Ovary (tissue), 9 donors: ENCODE measurements around the gene TAF12. TPM values are rescaled to one million over a fixed set of nuclear protein-coding genes. Genes with fewer than 3 reads are reported as not detected.

ENCODE experiments used
- DNase-seq, 5 donors: peaks; one replicate each; pipeline ENCODE4 v3.0.0-alpha.2; 2019 to 2020
- H3K27ac ChIP-seq, 2 donors: fragments of 200-600 bp; one replicate each; pipeline versions ENCODE4 v1.5.1 to v1.8.0; 2019 to 2022
- H3K27me3 ChIP-seq: fragments of 200-600 bp; one replicate; pipeline ENCODE4 v1.8.0; 2022
- H3K36me3 ChIP-seq: fragments of 200-600 bp; sonication (generic); one replicate; pipeline ENCODE4 v1.5.1; 2019
- H3K4me1 ChIP-seq: one replicate; pipeline ENCODE4 v1.8.1; 2013; ENCODE audit warnings: mild to moderate bottlenecking, moderate library complexity; ENCODE audit not compliant: insufficient read depth
- H3K4me3 ChIP-seq: fragments of 200-600 bp; sonication (generic); one replicate; pipeline ENCODE4 v1.5.1; 2017
- H3K9me3 ChIP-seq, 2 donors: fragments of 200-600 bp in 1 of 2; sonication (generic) in 1 of 2; one replicate each; pipeline versions ENCODE4 v1.5.1 to v1.8.1; 2013 to 2019; ENCODE audit warnings: mild to moderate bottlenecking in 1 of 2, moderate library complexity in 1 of 2
- CTCF ChIP-seq, 3 donors: fragments of 450-650 bp in 2 of 3; fragments of 200-600 bp in 1 of 3; IDR thresholded peaks; one replicate each; pipeline versions ENCODE4 v1.5.1 to v1.8.0; 2016 to 2022; ENCODE audit warnings: antibody characterized with exemption in 3 of 3, mild to moderate bottlenecking in 1 of 3
- EP300 ChIP-seq: sonication (generic); formaldehyde crosslinking; IDR thresholded peaks from one replicate; pipeline ENCODE4 v1.6.1; 2017; ENCODE audit warnings: antibody characterized with exemption
- POLR2A ChIP-seq: fragments of 450-650 bp; IDR thresholded peaks from one replicate; pipeline ENCODE4 v1.6.1; 2017; ENCODE audit warnings: antibody characterized with exemption, mild to moderate bottlenecking, moderate library complexity
- WGBS, 3 donors: extraction: QIAGEN DNeasy Blood & Tissue Kit in 1 of 3; methylation state at CpG; one replicate each; pipeline versions ENCODE4 v1.1.5 to v1.1.7; 2013 to 2017; 5-methylcytosine and 5-hydroxymethylcytosine counted together
- intact Hi-C, 4 donors: fragments of 100-400 bp; cut with DNase I; formaldehyde crosslinking; loops; one replicate each; pipeline versions ENCODE4 v1.11.0 to v1.15.1; 2022 to 2023
- polyA plus RNA-seq, 2 donors: library from polyadenylated mRNA; stranded (reverse); fragments of 200-250 nt in 1 of 2; fragments of 350-450 nt in 1 of 2; fragmentation: Illumina TruSeq in 1 of 2; extraction: RNeasy Lipid Tissue Mini Kit (QIAGEN cat#74804) in 1 of 2; gene quantifications; one replicate each; pipeline ENCODE4 v1.2.3, GENCODE V29; 2013 to 2014
- total RNA-seq, 7 donors: library from RNA; depleted of rRNA in 2 of 7; stranded (reverse); fragments of >200 nt in 2 of 7; fragmentation: NEBNext Ultra II Directional in 3 of 7; extraction: Animal tissue kit (Norgen Biotek cat#: 25700) in 3 of 7; gene quantifications; one replicate each; pipeline versions ENCODE4 v1.1.0 to v1.2.4, GENCODE V29; 2016 to 2023
- donor health status: DM: no; HTN: no; CAD: no; lungs with moderate emphysema.
- donor health status: DM: no; HTN: no; CAD: no.
- donor health status: Bipolar disorder and iron deficiency.
- donor health status: DM: yes; HTN: yes; CAD: no.
- donor health status: DM: no; HTN: no; CAD: no.
- donor health status: DM: yes; HTN: yes; CAD: no.

TAF12 gene
- total and polyA plus RNA-seq, 9 donors: 15.4 to 39.4 (median 21.4) TPM

GRCh38 chr1:28631713-28632112 lies 11.2 kb downstream of the TAF12 start:
- 93 to 100% (median 98%) methylated on average over 1 of the region's 1 CpG for WGBS, 3 donors
- no peaks in the 10 kb centered on the region for H3K27me3 ChIP-seq
- H3K36me3 ChIP-seq: no peaks in the 10 kb centered on the region
- H3K4me3 ChIP-seq: no peak overlapping the region
- no peak overlapping the region for H3K27ac ChIP-seq
- no peak for DNase-seq
- TF ChIP-seq CTCF (IDR thresholded peaks at IDR 0.05) (no peak), EP300 (no peak), POLR2A (no peak)
- intact Hi-C loops: loop anchor here in 1 of 4 donors (10.0 kb wide), 1 partner anchor 233 kb away; no protein-coding TSS in a partner anchor
- H3K4me1 ChIP-seq: no peaks in the 10 kb centered on the region
- H3K9me3 ChIP-seq: no peaks in the 10 kb centered on the region

- H3K4me3 ChIP-seq: no peak overlapping the region
- H3K36me3 ChIP-seq: no peaks in the 10 kb centered on the region
- 87 to 94% (median 93%) methylated on average over 5 of the region's 5 CpGs for WGBS, 3 donors
Measured at GRCh38 chr1:28613175-28613574, 29.7 kb downstream of the TAF12 start.

GRCh38 chr1:28606771-28607170 lies 36.1 kb downstream of the TAF12 start:
- H3K4me3 ChIP-seq: no peak overlapping the region
- H3K36me3 ChIP-seq: no peaks in the 10 kb centered on the region
- no peak overlapping the region for H3K27ac ChIP-seq
- peaks cover 1% of the 10 kb centered on the region for H3K4me1 ChIP-seq
- intact Hi-C loops: loop anchor here in 1 of 4 donors (10.0 kb wide), 1 partner anchor 202 kb away; no protein-coding TSS in a partner anchor
- no peaks in the 10 kb centered on the region for H3K27me3 ChIP-seq
- H3K9me3 ChIP-seq: no peaks in the 10 kb centered on the region
- DNase-seq: no peak
- 77 to 90% (median 85%) methylated on average over 2 of the region's 2 CpGs for WGBS, 3 donors
- TF ChIP-seq EP300 (no peak), CTCF (IDR thresholded peaks at IDR 0.05) (no peak), POLR2A (no peak)

More at GRCh38 chr1:28613175-28613574, 29.7 kb downstream of the TAF12 start:
- H3K9me3 ChIP-seq: no peaks in the 10 kb centered on the region
- H3K27ac ChIP-seq: no peak overlapping the region
- intact Hi-C loops: no loop called here
- no peaks in the 10 kb centered on the region for H3K4me1 ChIP-seq
- H3K27me3 ChIP-seq: no peaks in the 10 kb centered on the region
- TF ChIP-seq CTCF (IDR thresholded peaks at IDR 0.05): no peak
- TF ChIP-seq EP300: no peak
- TF ChIP-seq POLR2A: no peak
- no peak for DNase-seq

GRCh38 chr1:28604962-28605361 lies 37.9 kb downstream of the TAF12 start:
- DNase-seq: peak in 1 of 5 donors; percentile 9
- Histone ChIP-seq H3K36me3 (no peaks in the 10 kb centered on the region), H3K27me3 (no peaks in the 10 kb centered on the region), H3K4me1 (peaks cover 2% of the 10 kb centered on the region), H3K9me3 (no peaks in the 10 kb centered on the region), H3K27ac (no peak overlapping the region), H3K4me3 (no peak overlapping the region)
- TF ChIP-seq EP300 (no peak), POLR2A (no peak), CTCF (IDR thresholded peaks at IDR 0.05) (no peak)
- 86 to 88% (median 86%) methylated on average over 6 of the region's 6 CpGs for WGBS, 3 donors
- intact Hi-C loops: loop anchor here in 2 of 4 donors (5.0 to 10.0 kb wide), 3 partner anchors 200 to 358 kb away; no protein-coding TSS in a partner anchor
